ENCODE measurements around the gene SH3PXD2B.
"Not testable (repeated sequence)": the region's sequence is repeated elsewhere in the genome, so short reads cannot be mapped to it uniquely, and the experiment has no call there.

Gene SH3PXD2B

DNA sequence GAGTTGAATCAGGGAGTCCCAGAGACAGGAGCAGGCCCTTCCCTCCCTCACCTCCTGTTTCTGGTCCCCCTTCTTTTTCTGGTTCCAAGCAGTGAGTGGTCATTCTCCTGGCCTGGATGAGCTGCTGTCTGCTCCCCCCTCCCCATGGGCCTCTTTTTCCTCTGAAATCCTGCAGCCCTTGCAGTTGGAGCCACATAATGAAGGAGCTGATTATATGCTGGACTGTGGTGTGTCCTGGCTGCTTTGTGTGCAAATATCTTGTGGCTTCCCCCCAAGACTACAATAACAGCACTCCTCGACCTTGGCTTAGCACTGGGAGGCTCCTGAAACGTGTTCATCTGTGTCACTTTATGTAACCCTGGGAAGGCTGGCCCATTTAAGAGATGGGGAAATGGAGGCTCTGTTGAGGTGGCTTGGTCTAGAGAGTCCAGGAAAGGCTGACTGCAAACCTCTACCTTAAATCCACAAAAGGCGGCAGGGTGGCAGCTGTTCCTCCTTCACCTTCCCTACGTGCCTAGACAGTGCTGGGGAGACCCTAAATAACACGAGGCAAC lies 69.2 kb downstream of the SH3PXD2B start:
- TF ChIP-seq ZNF274 (IDR thresholded peaks at IDR 0.05; ENCODE audit: low read depth, low read length) = no peak
- H3K4me3 ChIP-seq (ENCODE audit: low read length) = no peak overlapping the region

DNA sequence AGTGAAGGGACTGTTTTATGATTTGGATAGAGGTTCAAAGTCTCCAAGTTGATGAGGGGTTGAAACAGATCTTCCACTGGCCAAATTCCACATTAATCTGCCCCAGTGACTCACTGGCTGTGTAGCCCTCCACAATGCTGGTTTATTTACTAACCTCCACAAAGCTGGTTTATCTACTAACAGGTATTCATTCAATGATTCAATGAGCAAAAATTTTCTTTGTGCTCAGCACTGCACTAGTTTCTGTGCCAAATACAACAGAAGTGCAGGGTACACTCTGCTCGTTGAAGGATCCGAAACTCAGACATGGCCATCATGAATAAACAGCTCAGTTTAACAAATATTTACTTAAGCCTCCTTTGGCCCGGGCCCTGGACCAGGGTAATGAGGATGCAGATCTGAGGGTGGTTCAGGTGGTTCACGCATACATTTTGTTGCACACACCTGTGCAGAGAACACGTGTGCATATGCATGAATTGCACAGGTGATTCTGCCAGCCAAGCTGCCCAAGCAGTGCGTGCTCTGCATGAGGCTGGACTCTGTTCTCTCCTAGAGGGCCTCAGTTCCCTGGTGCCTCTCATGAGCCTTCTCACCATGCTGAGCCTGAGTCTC lies 71.0 kb downstream of the SH3PXD2B start:
- TF ChIP-seq ZNF274 (IDR thresholded peaks at IDR 0.05; ENCODE audit: low read depth, low read length) = no peak
- no peak overlapping the region for H3K4me3 ChIP-seq (ENCODE audit: low read length)

DNA sequence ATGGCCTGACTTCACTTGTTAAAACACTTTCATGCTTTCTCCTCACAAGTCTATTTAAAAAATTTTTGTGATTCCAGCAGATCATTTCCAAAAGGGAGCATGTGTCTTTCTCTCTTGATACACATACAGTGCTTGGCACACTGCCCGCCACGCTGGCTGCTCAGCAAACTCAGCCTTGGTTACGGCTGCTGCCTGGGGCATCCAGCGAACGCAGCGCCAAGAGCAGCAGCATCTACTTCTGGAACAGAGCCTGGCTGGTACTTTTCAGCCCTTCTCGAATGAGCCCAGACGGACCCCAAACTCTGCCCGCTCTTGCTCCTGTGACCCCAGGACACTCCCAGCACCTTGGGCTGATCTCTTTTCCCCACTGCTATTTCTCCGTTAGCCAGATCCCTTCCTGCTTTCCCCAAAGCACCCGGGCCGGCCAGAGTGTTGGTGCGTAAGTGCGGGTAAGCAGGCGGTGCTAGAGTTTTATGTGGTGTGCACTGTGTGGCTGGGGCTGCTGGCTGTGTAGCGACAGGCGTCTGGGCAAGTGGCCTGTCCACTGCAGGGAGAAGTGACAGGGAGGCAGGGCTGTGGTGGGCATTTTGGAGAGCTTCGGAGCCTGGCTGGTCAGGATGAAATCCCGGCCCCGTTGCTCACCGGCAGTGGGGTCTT lies 73.2 kb downstream of the SH3PXD2B start:
- TF ChIP-seq ZNF274 (IDR thresholded peaks at IDR 0.05; ENCODE audit: low read depth, low read length) = no peak
- no peak overlapping the region for H3K4me3 ChIP-seq (ENCODE audit: low read length)

DNA sequence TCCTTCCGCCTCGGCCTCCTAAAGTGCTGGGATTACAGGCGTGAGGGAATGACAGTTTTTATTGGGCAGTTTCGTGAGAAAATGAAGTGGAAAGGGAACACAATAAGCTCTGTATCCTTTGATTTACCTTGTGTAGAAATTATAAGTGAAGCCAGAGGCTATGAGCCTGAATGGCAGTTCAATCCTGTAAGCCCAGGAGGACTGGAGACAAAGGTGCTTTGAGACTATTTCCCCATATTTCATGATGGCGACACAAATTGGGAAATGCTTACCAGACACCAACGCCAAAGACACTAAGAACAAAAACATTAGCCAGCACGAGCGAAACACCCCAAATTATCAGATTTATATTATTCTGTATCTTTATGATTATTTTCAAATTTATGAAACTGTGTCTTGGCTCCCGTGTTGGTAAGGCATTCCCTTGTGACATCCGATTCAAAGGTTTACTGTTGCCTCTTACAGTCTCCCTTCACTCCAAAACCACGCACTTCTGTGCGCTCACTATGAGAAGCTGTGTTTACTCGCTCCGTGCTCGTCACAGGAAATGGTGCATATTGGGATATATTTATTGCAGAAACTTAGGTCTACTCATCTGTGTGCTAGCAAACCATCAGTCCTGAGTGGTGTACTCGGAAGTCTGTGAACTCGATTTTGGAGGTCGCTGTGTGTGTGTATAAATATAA lies 73.9 kb downstream of the SH3PXD2B start:
- no peak for TF ChIP-seq ZNF274 (IDR thresholded peaks at IDR 0.05; ENCODE audit: low read depth, low read length)
- no peak overlapping the region for H3K4me3 ChIP-seq (ENCODE audit: low read length)

DNA sequence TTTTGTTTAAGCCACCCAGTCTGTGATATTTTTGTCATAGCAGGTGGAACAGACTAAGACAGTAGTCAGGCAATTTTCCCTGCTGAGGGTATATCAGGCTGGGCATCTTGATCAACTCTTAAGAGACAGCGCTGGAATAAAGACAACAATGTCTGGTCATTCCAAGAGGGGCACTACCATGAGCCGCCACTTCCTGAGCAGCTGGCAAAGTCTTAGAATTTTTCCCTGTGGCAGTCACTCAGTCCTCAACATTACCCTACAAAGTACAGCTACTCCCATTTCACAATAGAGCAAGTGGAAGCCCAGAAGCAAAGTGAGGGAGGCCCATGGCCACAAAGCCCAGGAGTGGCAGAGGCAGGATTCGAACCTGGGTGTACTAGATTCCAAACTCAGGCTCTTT lies 74.8 kb downstream of the SH3PXD2B start:
- no peak overlapping the region for H3K4me3 ChIP-seq (ENCODE audit: low read length)
- TF ChIP-seq ZNF274 (IDR thresholded peaks at IDR 0.05; ENCODE audit: low read depth, low read length) = no peak

DNA sequence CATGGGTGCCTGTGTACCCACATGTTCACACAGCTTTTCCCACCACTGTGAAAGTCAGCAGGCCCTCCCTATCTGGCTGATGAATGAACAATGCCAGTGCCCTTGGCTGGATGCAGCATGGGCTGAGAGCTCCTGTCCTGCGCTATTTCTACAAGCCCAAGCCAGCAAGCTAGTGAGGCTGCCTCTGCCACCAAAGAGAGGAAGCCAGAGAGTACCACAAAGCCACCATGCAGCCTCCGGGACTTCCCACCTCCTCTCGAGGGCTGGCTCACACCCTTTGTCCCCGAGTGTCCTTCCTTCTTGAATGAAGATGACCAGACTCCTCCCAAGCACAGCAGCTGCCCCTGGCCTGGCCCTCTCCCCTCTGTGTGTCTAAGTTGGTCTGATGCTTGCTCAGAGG lies 76.5 kb downstream of the SH3PXD2B start:
- TF ChIP-seq ZNF274 (IDR thresholded peaks at IDR 0.05; ENCODE audit: low read depth, low read length) = no peak
- H3K4me3 ChIP-seq (ENCODE audit: low read length) = no peak overlapping the region

DNA sequence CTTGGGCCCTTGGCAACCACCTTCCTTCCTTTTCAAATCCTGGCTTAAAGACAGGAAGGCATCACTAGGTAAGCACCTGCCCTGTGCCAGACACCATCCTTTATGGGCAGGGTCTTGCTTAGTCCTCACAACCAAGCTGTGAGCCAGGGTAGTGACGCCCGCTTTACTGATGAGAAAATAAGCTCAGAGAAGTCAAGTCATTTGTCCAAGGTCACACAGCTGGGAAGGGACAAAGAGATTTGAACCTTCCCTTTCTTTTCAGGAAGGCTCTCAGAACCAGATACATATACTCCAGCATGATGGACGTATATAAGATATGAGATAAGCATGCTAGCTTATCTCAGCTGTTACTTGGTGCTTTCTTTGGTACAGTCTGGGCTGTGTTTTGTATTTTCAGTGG lies 76.9 kb downstream of the SH3PXD2B start:
- no peak overlapping the region for H3K4me3 ChIP-seq (ENCODE audit: low read length)
- TF ChIP-seq ZNF274 (IDR thresholded peaks at IDR 0.05; ENCODE audit: low read depth, low read length) = no peak

DNA sequence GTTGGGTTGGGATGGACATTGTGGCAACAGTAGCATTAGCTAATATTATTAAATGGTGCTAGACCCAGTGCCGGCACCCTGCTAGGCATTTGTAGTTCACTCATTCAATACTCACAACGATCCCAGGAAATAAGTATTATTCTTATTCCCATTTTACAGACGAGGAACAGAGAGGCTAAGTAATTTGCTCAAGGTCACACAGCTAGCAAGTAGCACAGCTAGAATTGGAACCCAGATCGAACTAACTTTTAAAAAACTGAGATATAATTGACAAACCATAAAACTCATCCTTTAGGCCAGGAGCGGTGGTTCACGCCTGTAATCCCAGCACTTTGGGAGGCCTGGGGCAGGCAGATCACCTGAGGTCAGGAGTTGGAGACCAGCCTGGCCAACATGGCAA lies 79.5 kb downstream of the SH3PXD2B start:
- H3K4me3 ChIP-seq (ENCODE audit: low read length) = no peak overlapping the region
- TF ChIP-seq ZNF274 (IDR thresholded peaks at IDR 0.05; ENCODE audit: low read depth, low read length) = no peak

DNA sequence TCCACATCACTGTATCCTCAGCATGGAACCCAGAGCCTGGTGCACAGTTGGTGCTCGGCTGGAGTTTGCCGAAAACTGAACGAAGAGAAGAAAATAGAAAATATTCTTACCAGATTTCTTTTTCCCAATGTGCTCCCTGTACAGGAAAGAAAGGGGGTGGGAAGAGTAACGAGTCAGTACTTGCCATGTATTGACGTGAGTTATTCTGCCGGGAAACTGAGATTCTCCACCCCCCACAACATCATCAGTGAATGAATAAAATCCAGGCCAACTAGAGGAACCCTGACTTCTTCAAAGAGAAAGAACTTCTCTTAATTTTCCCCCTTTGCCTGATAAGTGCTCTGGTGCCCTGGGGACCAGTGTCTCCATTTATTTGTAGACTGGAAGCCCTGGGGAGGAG lies 80.6 kb downstream of the SH3PXD2B start:
- TF ChIP-seq ZNF274 (IDR thresholded peaks at IDR 0.05; ENCODE audit: low read depth, low read length) = no peak
- no peak overlapping the region for H3K4me3 ChIP-seq (ENCODE audit: low read length)

DNA sequence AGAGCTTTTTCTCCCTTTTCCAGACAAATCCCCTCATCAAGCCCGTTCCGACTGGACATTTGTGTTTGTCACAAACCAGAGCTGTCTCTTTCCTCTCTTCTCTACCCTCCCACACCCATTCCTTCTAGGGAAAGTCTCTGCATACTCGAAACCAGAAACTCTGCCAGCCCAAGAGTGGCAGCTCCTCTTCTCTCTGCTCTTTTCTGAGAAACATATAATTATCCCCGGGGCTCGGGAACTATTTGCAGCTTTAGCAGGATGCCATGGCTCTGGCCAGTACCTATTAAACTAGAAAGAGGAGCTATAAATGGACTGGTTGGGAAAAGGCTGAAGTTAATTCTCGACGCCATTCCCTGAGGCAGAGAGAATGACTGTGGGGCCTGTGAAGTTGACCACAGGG lies 82.6 kb downstream of the SH3PXD2B start:
- TF ChIP-seq ZNF274 (IDR thresholded peaks at IDR 0.05; ENCODE audit: low read depth, low read length) = no peak
- no peak overlapping the region for H3K4me3 ChIP-seq (ENCODE audit: low read length)

DNA sequence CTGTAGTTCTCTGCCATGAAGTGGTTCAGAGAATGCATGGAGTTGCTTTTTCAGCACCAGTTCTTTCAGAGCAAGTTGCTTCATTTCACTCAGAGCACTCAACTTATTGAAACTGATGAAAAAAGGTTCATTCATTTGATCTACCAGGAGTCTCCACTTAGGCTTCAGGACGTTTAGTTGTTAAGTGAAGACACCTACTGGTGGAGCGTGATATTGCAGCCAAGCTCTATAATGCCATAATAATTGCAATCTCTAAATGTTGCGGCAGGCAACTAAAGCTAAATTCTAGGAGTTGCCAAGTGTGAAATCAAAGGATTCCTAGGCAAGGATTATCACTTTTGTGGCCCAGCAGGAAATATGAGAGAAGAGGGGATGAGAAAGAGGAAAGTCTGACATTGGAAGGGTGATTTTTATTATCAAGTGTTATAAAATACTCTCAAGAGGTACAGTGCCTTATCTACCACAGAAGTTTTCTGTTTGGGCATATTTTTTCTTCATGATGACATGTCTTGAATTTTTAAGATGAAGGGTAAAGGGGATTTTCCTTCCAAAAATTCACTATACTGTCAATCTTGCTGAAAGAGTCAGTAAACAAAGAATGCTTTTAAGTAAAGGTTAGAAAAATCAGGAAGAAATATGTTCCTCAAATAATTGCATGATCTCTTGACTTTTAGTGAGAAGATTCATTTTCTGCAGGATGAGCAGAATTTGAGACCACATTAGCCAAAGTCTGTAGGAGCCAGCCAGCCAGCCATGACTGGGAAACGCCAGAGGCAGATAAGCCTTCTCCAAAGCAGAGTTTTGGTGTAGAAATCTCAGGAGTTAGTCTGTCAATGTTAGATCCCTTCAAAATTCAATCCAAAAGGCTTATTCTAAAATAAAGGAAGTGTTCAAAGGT lies 83.4 kb downstream of the SH3PXD2B start:
- no peak for TF ChIP-seq ZNF274 (IDR thresholded peaks at IDR 0.05; ENCODE audit: low read depth, low read length)
- no peak overlapping the region for H3K4me3 ChIP-seq (ENCODE audit: low read length)

DNA sequence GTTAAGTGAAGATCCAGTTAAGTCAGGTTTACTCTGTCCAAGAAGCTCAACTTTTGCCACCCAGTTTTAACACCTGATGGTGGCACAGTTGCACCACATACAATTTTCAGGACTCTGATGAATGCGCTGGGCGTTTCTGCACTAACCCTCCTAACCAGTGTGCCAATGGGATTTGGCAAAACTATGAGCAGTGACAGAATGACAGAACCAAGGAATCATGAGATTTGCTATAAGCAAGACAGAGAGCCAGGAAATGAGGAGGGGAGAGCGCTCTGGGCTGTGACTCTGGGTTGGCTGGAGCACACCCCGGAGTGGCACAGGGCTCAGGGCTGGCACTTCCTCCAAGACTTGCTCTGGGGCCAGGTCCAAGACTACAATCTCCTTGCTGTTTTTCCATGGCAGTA lies 84.1 kb downstream of the SH3PXD2B start:
- no peak for TF ChIP-seq ZNF274 (IDR thresholded peaks at IDR 0.05; ENCODE audit: low read depth, low read length)
- H3K4me3 ChIP-seq (ENCODE audit: low read length) = no peak overlapping the region

DNA sequence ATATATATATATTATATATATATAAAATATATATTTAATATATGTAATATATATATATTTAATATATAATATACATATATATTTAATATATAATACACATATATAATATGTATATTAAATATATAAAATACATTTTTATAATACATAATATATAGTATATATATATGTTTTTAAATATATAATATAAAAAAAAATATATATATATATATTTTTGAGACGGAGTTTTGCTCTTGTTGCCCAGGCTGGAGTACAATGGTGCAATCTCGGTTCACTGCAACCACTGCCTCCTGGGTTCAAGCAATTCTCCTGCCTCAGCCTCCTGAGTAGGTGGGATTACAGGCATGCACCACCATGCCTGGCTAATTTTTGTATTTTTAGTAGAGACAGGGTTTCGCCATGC lies 85.6 kb downstream of the SH3PXD2B start:
- not testable (repeated sequence) for H3K4me3 ChIP-seq (ENCODE audit: low read length)

DNA sequence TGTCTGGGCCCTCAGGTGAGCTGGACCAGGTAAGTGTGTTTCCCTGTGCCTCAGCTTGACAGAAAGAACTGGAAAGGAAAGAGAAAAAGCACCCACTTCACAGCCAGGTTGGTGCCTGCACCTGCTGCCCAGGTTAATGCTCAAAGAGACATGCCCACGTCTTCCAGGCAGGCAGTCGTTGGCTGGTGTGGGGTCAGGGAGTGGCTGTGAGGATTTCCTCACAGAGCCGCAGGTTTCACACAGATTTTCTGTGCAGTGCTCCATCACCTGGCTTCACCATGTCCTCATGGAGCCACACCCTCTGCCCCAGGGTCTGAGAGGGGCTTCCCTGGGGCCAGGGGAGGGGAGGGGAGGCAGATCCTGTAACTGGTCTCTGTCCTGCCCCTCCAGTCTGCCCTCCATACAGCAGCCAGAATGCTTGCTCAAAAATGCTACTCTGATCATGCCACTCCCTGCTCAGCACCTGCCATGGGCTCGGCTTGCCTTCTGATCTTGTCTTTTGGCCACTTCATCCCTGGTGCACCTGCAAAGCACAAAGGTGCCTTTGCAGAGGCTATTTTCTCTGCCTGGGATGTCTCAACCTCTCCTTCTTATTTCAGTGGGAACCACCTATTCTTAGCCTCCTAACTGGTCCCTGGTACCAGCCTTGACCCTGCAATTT lies 88.2 kb downstream of the SH3PXD2B start:
- TF ChIP-seq ZNF274 (IDR thresholded peaks at IDR 0.05; ENCODE audit: low read depth, low read length) = no peak
- H3K4me3 ChIP-seq (ENCODE audit: low read length) = no peak overlapping the region

Data from GM08714 (cell line).